Neural cell (in vitro differentiated cells): ENCODE measurements around the gene KANSL3. TPM values are rescaled to one million over a fixed set of nuclear protein-coding genes. Genes with fewer than 3 reads are reported as not detected.

ENCODE experiments used
- H2AFZ ChIP-seq: fragments of 200-600, 300-800 bp; sonication (generic), shearing (Covaris generic); 2 replicates; pipeline ENCODE4 v1.6.0; 2014; ENCODE audit warnings: low read depth, mild to moderate bottlenecking, antibody characterized with exemption, low read length, moderate library complexity
- H3F3A ChIP-seq: fragments of 200-600 bp; shearing (Covaris generic); 2 replicates; pipeline ENCODE4 v1.6.1; 2016; ENCODE audit warnings: mild to moderate bottlenecking, moderate library complexity, mixed read lengths, antibody characterized with exemption, low read length; ENCODE audit not compliant: insufficient read depth, poor library complexity, severe bottlenecking
- H3K27ac ChIP-seq: fragments of 200-600, 300-800 bp; sonication (generic), shearing (Covaris generic); 2 replicates; pipeline ENCODE4 v1.5.1; 2014; ENCODE audit warnings: mild to moderate bottlenecking, low read length, moderate library complexity
- H3K27me3 ChIP-seq: fragments of 300-800, 200-600 bp; sonication (generic), shearing (Covaris generic); 2 replicates; pipeline ENCODE4 v1.6.0; 2014; ENCODE audit warnings: mild to moderate bottlenecking, low read depth, low read length, moderate library complexity; ENCODE audit not compliant: insufficient read depth
- H3K36me3 ChIP-seq: fragments of 300-800, 200-600 bp; sonication (generic), shearing (Covaris generic); 2 replicates; pipeline ENCODE4 v1.5.1; 2014; ENCODE audit warnings: mild to moderate bottlenecking, antibody characterized with exemption, low read length, moderate library complexity; ENCODE audit not compliant: insufficient read depth
- H3K4me2 ChIP-seq: fragments of 300-800, 200-600 bp; sonication (generic), shearing (Covaris generic); 2 replicates; pipeline ENCODE4 v1.6.0; 2014; ENCODE audit warnings: mild to moderate bottlenecking, low read length
- H3K4me3 ChIP-seq: fragments of 300-800, 200-600 bp; sonication (generic), shearing (Covaris generic); 2 replicates; pipeline ENCODE4 v1.5.1; 2014; ENCODE audit warnings: mild to moderate bottlenecking, low read length, moderate library complexity
- H3K79me2 ChIP-seq: fragments of 200-600 bp; shearing (Covaris generic); replicated peaks from 2 replicates; pipeline ENCODE4 v1.6.0; 2014; ENCODE audit warnings: mild to moderate bottlenecking, low read length, moderate library complexity; ENCODE audit not compliant: insufficient read depth
- H3K9ac ChIP-seq: fragments of 300-800, 200-600 bp; sonication (generic), shearing (Covaris generic); 2 replicates; pipeline ENCODE4 v1.6.1; 2016; ENCODE audit warnings: mild to moderate bottlenecking, low read length, mixed read lengths
- H3K9me2 ChIP-seq: fragments of 200-600 bp; shearing (Covaris generic); 2 replicates; pipeline ENCODE4 v1.6.1; 2016; ENCODE audit warnings: mild to moderate bottlenecking, low read length, mixed read lengths; ENCODE audit not compliant: insufficient read depth
- H3K9me3 ChIP-seq: fragments of 200-600, 300-800 bp; sonication (generic), shearing (Covaris generic); 2 replicates; pipeline ENCODE4 v1.6.1; 2016; ENCODE audit warnings: mild to moderate bottlenecking, mixed run types, low read length, moderate library complexity, mixed read lengths
- H4K20me1 ChIP-seq: fragments of 200-600 bp; shearing (Covaris generic); 2 replicates; pipeline ENCODE4 v1.6.1; 2016; ENCODE audit warnings: mild to moderate bottlenecking, mixed run types; ENCODE audit not compliant: insufficient read depth
- CTCF ChIP-seq: fragments of 450-650 bp; IDR thresholded peaks from 2 replicates; pipeline ENCODE4 v1.5.1; 2014; ENCODE audit warnings: antibody characterized with exemption, mild to moderate bottlenecking, moderate library complexity; ENCODE audit not compliant: poor library complexity, severe bottlenecking
- EP300 ChIP-seq: fragments of 450-650 bp; conservative IDR thresholded peaks from 2 replicates; pipeline ENCODE4 v1.6.1; 2014; ENCODE audit warnings: antibody characterized with exemption, mild to moderate bottlenecking, moderate library complexity; ENCODE audit not compliant: poor library complexity, severe bottlenecking
- EZH2 ChIP-seq: fragments of 200-600, 300-800 bp; shearing (Covaris generic), sonication (generic); IDR thresholded peaks from 2 replicates; pipeline ENCODE4 v1.6.1; 2014; ENCODE audit warnings: antibody characterized with exemption, low read length, borderline replicate concordance, mild to moderate bottlenecking; ENCODE audit not compliant: insufficient read depth, poor library complexity, severe bottlenecking
- MXI1 ChIP-seq: fragments of 450-650 bp; conservative IDR thresholded peaks from 2 replicates; pipeline ENCODE4 v1.6.1; 2014; ENCODE audit warnings: antibody characterized with exemption, mild to moderate bottlenecking; ENCODE audit not compliant: poor library complexity, severe bottlenecking
- POLR2AphosphoS5 ChIP-seq: IDR thresholded peaks from 2 replicates; pipeline ENCODE4 v1.6.1; 2012
- RAD21 ChIP-seq: fragments of 450-650 bp; conservative IDR thresholded peaks from 2 replicates; pipeline ENCODE4 v1.6.1; 2014; ENCODE audit warnings: antibody characterized with exemption, mild to moderate bottlenecking, moderate library complexity
- REST ChIP-seq: IDR thresholded peaks from 2 replicates; pipeline ENCODE4 v1.6.1; 2012; ENCODE audit warnings: borderline replicate concordance
- SMC3 ChIP-seq: fragments of 450-650 bp; conservative IDR thresholded peaks from 2 replicates; pipeline ENCODE4 v1.6.1; 2014; ENCODE audit warnings: antibody characterized with exemption, mild to moderate bottlenecking, moderate library complexity; ENCODE audit not compliant: poor library complexity
- TAF1 ChIP-seq: IDR thresholded peaks from 2 replicates; pipeline ENCODE4 v1.6.1; 2012; ENCODE audit warnings: low read depth
- polyA plus RNA-seq: library from polyadenylated mRNA; depleted of rRNA; stranded (reverse); fragments of >200 nt; gene quantifications from 2 replicates; pipeline ENCODE4 v1.2.3, GENCODE V29; 2014

The KANSL3 gene
- polyA plus RNA-seq, 1 donor from 2014 or later = 37.7 TPM

DNA sequence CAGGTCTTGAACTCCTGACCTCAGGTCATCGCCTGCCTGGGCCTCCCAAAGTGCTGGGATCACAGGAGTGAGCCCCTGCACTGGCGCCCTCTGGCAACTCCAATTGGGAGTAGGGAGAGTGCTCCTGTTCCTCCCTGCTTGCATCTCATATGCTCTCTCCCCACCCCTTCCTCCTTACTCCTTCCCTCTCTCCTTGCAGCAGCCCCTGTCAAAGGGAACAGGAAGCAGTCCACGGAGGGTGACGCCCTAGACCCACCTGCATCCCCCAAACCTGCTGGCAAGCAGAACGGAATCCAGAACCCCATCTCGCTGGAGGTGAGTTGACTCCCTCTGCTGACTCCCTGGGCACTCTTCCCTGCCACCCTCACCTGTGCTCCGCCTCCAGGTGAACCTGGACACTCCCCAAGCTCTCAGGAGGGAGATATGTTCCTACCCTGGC is 90.9 kb downstream of the KANSL3 start:
- no peak overlapping the region for H3K27ac ChIP-seq
- no peak overlapping the region for H3K4me2 ChIP-seq
- TF ChIP-seq MXI1 (no peak), EZH2 (no peak), POLR2AphosphoS5 (no peak), SMC3 (no peak), EP300 (no peak), REST (no peak), TAF1 (no peak), RAD21 (no peak), CTCF (no peak)
- no peaks in the 10 kb centered on the region for H3K36me3 ChIP-seq
- no peaks in the 10 kb centered on the region for H3F3A ChIP-seq
- H4K20me1 ChIP-seq = no peaks in the 10 kb centered on the region
- no peaks in the 10 kb centered on the region for H3K9me3 ChIP-seq
- no peaks in the 10 kb centered on the region for H3K9me2 ChIP-seq
- no peak overlapping the region for H2AFZ ChIP-seq
- no peaks in the 10 kb centered on the region for H3K79me2 ChIP-seq
- H3K4me3 ChIP-seq = no peak overlapping the region
- no peaks in the 10 kb centered on the region for H3K27me3 ChIP-seq
- H3K9ac ChIP-seq = no peak overlapping the region

- no peaks in the 10 kb centered on the region for H3K36me3 ChIP-seq
- H3K79me2 ChIP-seq = no peaks in the 10 kb centered on the region
- no peak overlapping the region for H2AFZ ChIP-seq
- H3K27ac ChIP-seq = no peak overlapping the region
- H3K27me3 ChIP-seq = no peaks in the 10 kb centered on the region
- H4K20me1 ChIP-seq = no peaks in the 10 kb centered on the region
- TF ChIP-seq POLR2AphosphoS5 (no peak), EZH2 (no peak), CTCF (no peak), SMC3 (no peak), RAD21 (no peak), TAF1 (no peak), EP300 (no peak), REST (no peak), MXI1 (no peak)
- H3K4me2 ChIP-seq = no peak overlapping the region
- H3K9ac ChIP-seq = no peak overlapping the region
- H3F3A ChIP-seq = no peaks in the 10 kb centered on the region
- no peaks in the 10 kb centered on the region for H3K9me3 ChIP-seq
- H3K9me2 ChIP-seq = no peaks in the 10 kb centered on the region
- H3K4me3 ChIP-seq = no peak overlapping the region
Observed at GRCh38 chr2:96546797-96547196, 91.3 kb downstream of the KANSL3 start.
